Activated T-helper 1 cell treated with anti-CD3 and anti-CD28 coated beads, Interleukin-2, amount 50 U/mL, for 16 hours (primary cell): ENCODE data around the gene ERMP1.
"Not testable (repeated sequence)": the region's sequence is repeated elsewhere in the genome, so short reads cannot be mapped to it uniquely, and the experiment has no call there.

Experiments
- DNase-seq, 2 donors: peaks; one replicate each; pipeline ENCODE4 v3.0.0-alpha.2; 2020; ENCODE audit warnings: low read depth in 1 of 2, low spot score in 1 of 2

The ERMP1 gene

GRCh38 chr9:5784526-5785315 lies 48.2 kb downstream of the ERMP1 start:
- DNase-seq = no peak

- DNase-seq = no peak
These were observed 48.9 kb downstream of the ERMP1 start for GRCh38 chr9:5783982-5784381.

- not testable (repeated sequence) for DNase-seq
These were observed 49.5 kb downstream of the ERMP1 start for GRCh38 chr9:5783420-5783819.

- not testable (repeated sequence) for DNase-seq
These were observed 53.2 kb downstream of the ERMP1 start for GRCh38 chr9:5779705-5780218.

GRCh38 chr9:5778805-5779204 lies 54.1 kb downstream of the ERMP1 start:
- DNase-seq = no peak

- no peak for DNase-seq
These were observed 59.5 kb downstream of the ERMP1 start for GRCh38 chr9:5773324-5773999.

- DNase-seq = no peak
These were observed 64.7 kb downstream of the ERMP1 start for GRCh38 chr9:5767968-5768932.

GRCh38 chr9:5764130-5764868 lies 68.6 kb downstream of the ERMP1 start:
- DNase-seq = no peak

GRCh38 chr9:5762421-5762820 lies 70.5 kb downstream of the ERMP1 start:
- DNase-seq = no peak

GRCh38 chr9:5760338-5760737 lies 72.6 kb downstream of the ERMP1 start:
- DNase-seq = no peak

- no peak for DNase-seq
These were observed 76.3 kb downstream of the ERMP1 start for GRCh38 chr9:5756633-5757032.

GRCh38 chr9:5750569-5750968 lies 82.3 kb downstream of the ERMP1 start:
- DNase-seq = no peak

- DNase-seq = no peak
These were observed 83.6 kb downstream of the ERMP1 start for GRCh38 chr9:5749306-5749705.

GRCh38 chr9:5748438-5748837 lies 84.5 kb downstream of the ERMP1 start:
- DNase-seq = no peak

- DNase-seq = no peak
These were observed 89.8 kb downstream of the ERMP1 start for GRCh38 chr9:5743109-5743508.

- no peak for DNase-seq
These were observed 96.2 kb downstream of the ERMP1 start for GRCh38 chr9:5736563-5737346.

GRCh38 chr9:5735072-5735471 lies 97.8 kb downstream of the ERMP1 start:
- no peak for DNase-seq
